HepG2 (cell line): Measurements from ENCODE around the gene INO80B. TPM values are rescaled to one million over a fixed set of nuclear protein-coding genes. Genes with fewer than 3 reads are reported as not detected.

ENCODE experiments used
- ATAC-seq: fragments of 200-7000 bp; cut with Tn5 transposase; 3 replicates; pipeline ENCODE4 v1.9.1; 2020; ENCODE audit warnings: mild to moderate bottlenecking, moderate library complexity
- BruUV-seq: library from RNA; stranded (reverse); fragments of 400-500 nt; replicated peaks from 2 replicates; lab custom pipeline; 2021; lab: Mats Ljungman, UMichigan
- CTCF ChIA-PET: fragments of 300-600 bp; formaldehyde crosslinking; extraction: SDS; loops from one replicate; lab custom pipeline; 2021; ENCODE audit warnings: low total read pairs, inconsistent platforms, low intra/inter-chr PET ratio; lab: Yijun Ruan, JAX
- POLR2A ChIA-PET: fragments of 350-600 bp; sonication (Branson Sonifier 250); formaldehyde crosslinking; loops from one replicate; lab custom pipeline; 2020; ENCODE audit warnings: antibody characterized with exemption, inconsistent platforms; lab: Yijun Ruan, JAX
- DNase-seq: peaks from one replicate; pipeline ENCODE4 v3.0.0-alpha.2; 2015; ENCODE audit warnings: low spot score
- FAIRE-seq: peaks from 3 replicates; lab custom pipeline; 2011; peaks lifted over from hg19 to GRCh38; lab: Jason Lieb, UNC
- H2AFZ ChIP-seq: one replicate; pipeline ENCODE4 v1.6.1; 2011; ENCODE audit warnings: low read length, inconsistent platforms
- H3K27ac ChIP-seq: fragments of 300-600 bp; 3 replicates; pipeline ENCODE4 v1.8.0; 2011; ENCODE audit warnings: mixed run types, mild to moderate bottlenecking, mixed read lengths, low read length, inconsistent platforms; ENCODE audit not compliant: insufficient read depth; ENCODE audit errors: extremely low read length
- H3K27me3 ChIP-seq, 2 experiments: fragments of 200-600 bp in 1 of 2; 2 replicates in 1 of 2; 3 replicates in 1 of 2; pipeline versions ENCODE4 v1.6.0 to v1.8.0; 2011; ENCODE audit warnings: low read length in 2 of 2, mild to moderate bottlenecking in 2 of 2, moderate library complexity in 2 of 2, inconsistent platforms in 1 of 2; ENCODE audit not compliant: insufficient read depth in 2 of 2, control insufficient read depth in 1 of 2
- H3K36me3 ChIP-seq, 2 experiments: fragments of 200-600 bp in 1 of 2; replicated peaks in 1 of 2; 2 replicates in 1 of 2; 3 replicates in 1 of 2; pipeline versions ENCODE4 v1.5.1 to v1.8.0; 2011; ENCODE audit warnings: low read length in 2 of 2, inconsistent platforms in 1 of 2; ENCODE audit not compliant: insufficient read depth in 2 of 2, control insufficient read depth in 1 of 2
- H3K4me1 ChIP-seq: 2 replicates; pipeline ENCODE4 v1.5.1; 2012; ENCODE audit warnings: low read length, inconsistent platforms; ENCODE audit not compliant: insufficient read depth
- H3K4me2 ChIP-seq: 2 replicates; pipeline ENCODE4 v1.6.0; 2011; ENCODE audit warnings: low read depth, low read length, inconsistent platforms
- H3K4me3 ChIP-seq, 3 experiments: fragments of 200-600 bp in 1 of 3; sonication (generic), shearing (Covaris generic) in 1 of 3; replicated peaks in 1 of 3; 2 replicates each; pipeline ENCODE4 v1.5.1; 2011 to 2016; ENCODE audit warnings: low read length in 3 of 3, inconsistent platforms in 2 of 3, low read depth in 2 of 3, mild to moderate bottlenecking in 2 of 3, control low read depth in 1 of 3, mixed read lengths in 1 of 3; ENCODE audit not compliant: insufficient read depth in 1 of 3
- H3K79me2 ChIP-seq: one replicate; pipeline ENCODE4 v1.6.1; 2011; ENCODE audit warnings: low read length, inconsistent platforms; ENCODE audit not compliant: insufficient read depth
- H3K9ac ChIP-seq: 2 replicates; pipeline ENCODE4 v1.6.0; 2011; ENCODE audit warnings: mild to moderate bottlenecking, low read depth, low read length, inconsistent platforms; ENCODE audit not compliant: insufficient read depth
- H3K9me3 ChIP-seq: 2 replicates; pipeline ENCODE4 v1.5.1; 2012; ENCODE audit warnings: mild to moderate bottlenecking, low read length
- H4K20me1 ChIP-seq: 2 replicates; pipeline ENCODE4 v1.6.0; 2011; ENCODE audit warnings: inconsistent platforms, mild to moderate bottlenecking, low read length, moderate library complexity; ENCODE audit not compliant: insufficient read depth
- ASH2L ChIP-seq: fragments of 300-600, 200-600 bp; sonication (generic); IDR thresholded peaks from 2 replicates; pipeline ENCODE4 v1.7.0; 2017; ENCODE audit warnings: low read depth, mild to moderate bottlenecking, moderate library complexity, mixed read lengths, low read length; ENCODE audit not compliant: insufficient read length
- ATF7 ChIP-seq, 2 experiments: fragments of 450-650 bp in 1 of 2; sonication (generic) in 1 of 2; formaldehyde crosslinking in 1 of 2; IDR thresholded peaks; 2 replicates each; pipeline versions ENCODE4 v1.4.0 to v1.6.1; 2016 to 2020; ENCODE audit warnings: antibody characterized with exemption in 1 of 2, mild to moderate bottlenecking in 1 of 2, missing genetic modification reagents in 1 of 2
- EP300 ChIP-seq, 3 experiments: sonication (generic) in 1 of 3; formaldehyde crosslinking in 1 of 3; IDR thresholded peaks; 2 replicates each; pipeline versions ENCODE4 v1.5.1 to v1.6.1; 2011 to 2020; ENCODE audit warnings: low read depth in 2 of 3, low read length in 2 of 3, borderline replicate concordance in 1 of 3, improper control_type of control experiment in 1 of 3, mild to moderate bottlenecking in 1 of 3, missing genetic modification reagents in 1 of 3, moderate library complexity in 1 of 3
- FOSL2 ChIP-seq: sonication (generic); formaldehyde crosslinking; IDR thresholded peaks from 2 replicates; pipeline ENCODE4 v1.4.0; 2020; ENCODE audit warnings: missing genetic modification reagents
- KDM6A ChIP-seq: IDR thresholded peaks from 2 replicates; pipeline ENCODE4 v1.6.1; 2016; ENCODE audit warnings: low read depth
- RARA ChIP-seq: IDR thresholded peaks from 2 replicates; pipeline ENCODE4 v1.6.1; 2016; ENCODE audit warnings: missing genetic modification reagents, missing compliant biosample characterization
- ZNF720 ChIP-seq: sonication (generic); formaldehyde crosslinking; IDR thresholded peaks from 2 replicates; pipeline ENCODE4 v1.4.0; 2020; ENCODE audit warnings: missing genetic modification reagents
- ZNF891 ChIP-seq: sonication (generic); formaldehyde crosslinking; IDR thresholded peaks from 2 replicates; pipeline ENCODE4 v1.5.0; 2020; ENCODE audit warnings: mild to moderate bottlenecking, missing genetic modification reagents
- WGBS: methylation state at CpG from one replicate; pipeline ENCODE4 v1.1.6; 2017; ENCODE audit warnings: low lambda C conversion rate; 5-methylcytosine and 5-hydroxymethylcytosine counted together
- in situ Hi-C: cut with HindIII; loops from 2 replicates; pipeline ENCODE4 v1.10.0; 2017; ENCODE audit warnings: low pct_unique_long_range_greater_than_20kb; ENCODE audit not compliant: extremely low pct_ligation_motif_present
- intact Hi-C: fragments of 100-400 bp; cut with micrococcal nuclease; formaldehyde crosslinking; loops from one replicate; pipeline ENCODE4 v1.10.0; 2022; ENCODE audit not compliant: unreplicated experiment
- polyA plus RNA-seq, 8 experiments: library from polyadenylated mRNA; depleted of rRNA in 3 of 8; stranded (reverse) in 7 of 8; unstranded in 1 of 8; fragments of >200 nt; fragmentation: Illumina TruSeq in 4 of 8; extraction: Trizol in 4 of 8; gene quantifications; 2 replicates each; pipeline versions ENCODE4 v1.2.1 to v1.2.3, GENCODE V29; 2011 to 2016; ENCODE audit warnings: low read depth in 4 of 8, missing spikeins in 1 of 8, mixed read lengths in 1 of 8; ENCODE audit not compliant: insufficient read depth in 1 of 8
- total RNA-seq, 5 experiments: library from RNA; depleted of rRNA; stranded (reverse); fragments of >200 nt; fragmentation: Illumina TruSeq; extraction: Trizol; gene quantifications; 2 replicates each; pipeline ENCODE4 v1.2.3, GENCODE V29; 2016; ENCODE audit warnings: low read depth in 1 of 5
- TF ChIP-seq, protein P1 (sequence below): sonication (generic); formaldehyde crosslinking; IDR thresholded peaks from 2 replicates; pipeline ENCODE4 v1.9.0; 2021; ENCODE audit warnings: missing genetic modification reagents, mild to moderate bottlenecking, borderline replicate concordance

Gene INO80B
- total and polyA plus RNA-seq, 2 of the 13 experiments (the other 11 are each of a cell fraction or from before 2014, with no cell fraction given), result 6.2 to 14.5 TPM

GRCh38 chr2:74491648-74492544 is 37.0 kb downstream of the INO80B start:
- intact Hi-C loops, result loop anchor here (10.0 kb wide), 1 partner anchor 1797 kb away; no protein-coding TSS in a partner anchor

More at GRCh38 chr2:74491648-74492544, 37.0 kb downstream of the INO80B start:
- H3K4me1 ChIP-seq, result peaks cover 71% of the 10 kb centered on the region
- TF ChIP-seq RARA (no peak), EP300 (IDR thresholded peaks at IDR 0.05; ENCODE audit: low read depth in 2 of 2, low read length in 2 of 2) (peak in 1 of 2 experiments; percentile 61; a peak in 1 of 4 replicates), EP300 (CRISPR knock-in tag; IDR thresholded peaks at IDR 0.05; ENCODE audit: borderline replicate concordance) (no peak), KDM6A (no peak), ZNF891 (no peak), ATF7 (IDR thresholded peaks at IDR 0.05) (no peak), ATF7 (CRISPR knock-in tag; IDR thresholded peaks at IDR 0.05) (no peak), FOSL2 (no peak), ASH2L (no peak), ZNF720 (CRISPR knock-in tag) (no peak)
- TF ChIP-seq, protein P1, sequence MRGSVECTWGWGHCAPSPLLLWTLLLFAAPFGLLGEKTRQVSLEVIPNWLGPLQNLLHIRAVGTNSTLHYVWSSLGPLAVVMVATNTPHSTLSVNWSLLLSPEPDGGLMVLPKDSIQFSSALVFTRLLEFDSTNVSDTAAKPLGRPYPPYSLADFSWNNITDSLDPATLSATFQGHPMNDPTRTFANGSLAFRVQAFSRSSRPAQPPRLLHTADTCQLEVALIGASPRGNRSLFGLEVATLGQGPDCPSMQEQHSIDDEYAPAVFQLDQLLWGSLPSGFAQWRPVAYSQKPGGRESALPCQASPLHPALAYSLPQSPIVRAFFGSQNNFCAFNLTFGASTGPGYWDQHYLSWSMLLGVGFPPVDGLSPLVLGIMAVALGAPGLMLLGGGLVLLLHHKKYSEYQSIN (CRISPR knock-in tag), result no peak
- TF ChIP-seq, all 625 proteins: peak for 1
- no peak for DNase-seq
- Histone ChIP-seq H3K27ac (no peak overlapping the region), H3K4me3 (no peak overlapping the region), H3K9ac (no peak overlapping the region), H3K4me2 (no peak overlapping the region), H4K20me1 (no peaks in the 10 kb centered on the region), H3K9me3 (no peaks in the 10 kb centered on the region), H3K36me3 (peaks cover 35 to 48% of the 10 kb centered on the region in 2 experiments), H3K79me2 (no peaks in the 10 kb centered on the region), H2AFZ (no peak overlapping the region), H3K27me3 (no peaks in the 10 kb centered on the region)
- no peak for FAIRE-seq
- ChIA-PET POLR2A (interaction anchor here (2.1 to 3.1 kb wide), 3 partner anchors 9 to 12 kb away, joined by 13 to 23 read pairs (median 13); partner anchors contain the start of genes CCDC142 and TTC31), CTCF (no interaction called here)
- WGBS, result 91% methylated on average over 12 of the region's 12 CpGs
- in situ Hi-C loops, result no loop called here
- BruUV-seq, result no TSS peak
- ATAC-seq, result no peak
